Naive thymus-derived CD4-positive, alpha-beta T cell (primary cell): ENCODE data around the gene FRMD1. TPM values are rescaled to one million over a fixed set of nuclear protein-coding genes. Genes with fewer than 3 reads are reported as not detected.

ENCODE experiments used
- ATAC-seq: fragments of 150-1000 bp; cut with Tn5 transposase; 2 replicates; pipeline ENCODE4 v1.10.0; 2021; ENCODE audit warnings: mild to moderate bottlenecking, moderate library complexity
- CTCF ChIA-PET: fragments of 350-600 bp; sonication (Branson Sonifier 250); formaldehyde crosslinking; loops from one replicate; lab custom pipeline; 2021; ENCODE audit warnings: antibody characterized with exemption; lab: Charles Lee
- POLR2A ChIA-PET: fragments of 350-600 bp; sonication (Branson Sonifier 250); formaldehyde crosslinking; loops from one replicate; lab custom pipeline; 2021; ENCODE audit warnings: antibody characterized with exemption, inconsistent platforms; lab: Charles Lee
- DNase-seq, 9 donors: peaks; one replicate each; pipeline versions ENCODE4 v3.0.0 to v3.0.0-alpha.2; 2020 to 2022; ENCODE audit warnings: mixed read lengths in 1 of 9
- H3K27ac ChIP-seq: one replicate; pipeline ENCODE4 v1.7.0; 2013; ENCODE audit warnings: mild to moderate bottlenecking, low read depth, low read length, moderate library complexity
- H3K27me3 ChIP-seq, 2 donors: one replicate each; pipeline ENCODE4 v1.7.0; 2013; ENCODE audit warnings: low read length in 2 of 2, mild to moderate bottlenecking in 2 of 2, moderate library complexity in 2 of 2; ENCODE audit not compliant: control insufficient read depth in 2 of 2, insufficient read depth in 2 of 2
- H3K36me3 ChIP-seq, 3 experiments: 1 replicate in 2 of 3; 2 replicates in 1 of 3; pipeline ENCODE4 v1.7.0; 2013; ENCODE audit warnings: low read length in 3 of 3, mild to moderate bottlenecking in 3 of 3, moderate library complexity in 1 of 3; ENCODE audit not compliant: insufficient read depth in 3 of 3, control insufficient read depth in 2 of 3
- H3K4me1 ChIP-seq, 2 donors: one replicate each; pipeline ENCODE4 v1.7.0; 2013; ENCODE audit warnings: low read length in 2 of 2, mild to moderate bottlenecking in 2 of 2, moderate library complexity in 1 of 2; ENCODE audit not compliant: control insufficient read depth in 2 of 2, insufficient read depth in 2 of 2
- H3K4me3 ChIP-seq: 2 replicates; pipeline ENCODE4 v1.7.0; 2013; ENCODE audit warnings: mild to moderate bottlenecking, low read length
- H3K9me3 ChIP-seq, 3 experiments: 1 replicate in 2 of 3; 2 replicates in 1 of 3; pipeline ENCODE4 v1.7.0; 2013; ENCODE audit warnings: low read length in 3 of 3; ENCODE audit not compliant: control insufficient read depth in 2 of 3
- H3K27ac Mint-ChIP-seq, 9 donors: one replicate each; pipeline ENCODE4 v1.8.0; 2020 to 2022; ENCODE audit warnings: mixed read lengths in 9 of 9, mild to moderate bottlenecking in 8 of 9, moderate library complexity in 5 of 9, inconsistent platforms in 2 of 9
- H3K27me3 Mint-ChIP-seq, 5 donors: one replicate each; pipeline ENCODE4 v1.8.0; 2021 to 2022; ENCODE audit warnings: mixed read lengths in 5 of 5, mild to moderate bottlenecking in 1 of 5
- H3K36me3 Mint-ChIP-seq, 5 donors: one replicate each; pipeline ENCODE4 v1.8.0; 2020 to 2022; ENCODE audit warnings: mixed read lengths in 5 of 5, mild to moderate bottlenecking in 3 of 5, inconsistent platforms in 1 of 5
- H3K4me1 Mint-ChIP-seq, 7 donors: one replicate each; pipeline ENCODE4 v1.8.0; 2020 to 2022; ENCODE audit warnings: mixed read lengths in 7 of 7, mild to moderate bottlenecking in 3 of 7, inconsistent platforms in 1 of 7
- H3K4me3 Mint-ChIP-seq, 10 donors: one replicate each; pipeline ENCODE4 v1.8.0; 2020 to 2022; ENCODE audit warnings: mild to moderate bottlenecking in 10 of 10, mixed read lengths in 10 of 10, moderate library complexity in 6 of 10, inconsistent platforms in 2 of 10
- H3K9me3 Mint-ChIP-seq, 11 donors: one replicate each; pipeline ENCODE4 v1.8.0; 2020 to 2022; ENCODE audit warnings: mixed read lengths in 11 of 11, mild to moderate bottlenecking in 4 of 11, inconsistent platforms in 1 of 11, moderate library complexity in 1 of 11
- intact Hi-C, 2 donors: fragments of 100-400 bp; cut with micrococcal nuclease; formaldehyde crosslinking; loops; one replicate each; pipeline ENCODE4 v1.15.1; 2023
- polyA plus RNA-seq, 2 donors: library from polyadenylated mRNA; unstranded; fragments of 300-500 nt; fragmentation: Illumina TruSeq; gene quantifications; one replicate each; pipeline ENCODE4 v1.2.3, GENCODE V29; 2021
- total RNA-seq, 6 experiments: library from RNA in 5 of 6; stranded (reverse) in 5 of 6; gene quantifications; 1 replicate in 5 of 6; 2 replicates in 1 of 6; pipeline ENCODE4 v1.2.3 and lab custom pipeline; 2021 to 2026

The FRMD1 gene
- total and polyA plus RNA-seq, 7 experiments from 2014 or later: not detected

- peaks cover 0 to 2% (median 0%) of the 10 kb centered on the region in 7 donors for H3K4me1 Mint-ChIP-seq
- ChIA-PET POLR2A (no interaction called here), CTCF (no interaction called here)
- no peaks in the 10 kb centered on the region for H3K27me3 ChIP-seq
- H3K27ac ChIP-seq: no peak overlapping the region
- ATAC-seq (no peak), DNase-seq (peak in 1 of 9 donors; percentile 3)
- H3K36me3 Mint-ChIP-seq: peaks cover 0 to 4% (median 0%) of the 10 kb centered on the region in 5 donors
- H3K4me3 ChIP-seq: no peak overlapping the region
- no peaks in the 10 kb centered on the region for H3K36me3 ChIP-seq
- intact Hi-C loops: no loop called here
- peaks cover 0 to 17% (median 5%) of the 10 kb centered on the region in 5 donors for H3K27me3 Mint-ChIP-seq
- peaks cover 0 to 13% (median 3%) of the 10 kb centered on the region in 11 donors for H3K9me3 Mint-ChIP-seq
- H3K27ac Mint-ChIP-seq: no peak overlapping the region
- H3K9me3 ChIP-seq: peaks cover 0 to 7% (median 0%) of the 10 kb centered on the region in 3 experiments
- no peak overlapping the region for H3K4me3 Mint-ChIP-seq
- H3K4me1 ChIP-seq: no peaks in the 10 kb centered on the region
Observed at GRCh38 chr6:168096271-168096764, 17.3 kb upstream of the FRMD1 start.

DNA sequence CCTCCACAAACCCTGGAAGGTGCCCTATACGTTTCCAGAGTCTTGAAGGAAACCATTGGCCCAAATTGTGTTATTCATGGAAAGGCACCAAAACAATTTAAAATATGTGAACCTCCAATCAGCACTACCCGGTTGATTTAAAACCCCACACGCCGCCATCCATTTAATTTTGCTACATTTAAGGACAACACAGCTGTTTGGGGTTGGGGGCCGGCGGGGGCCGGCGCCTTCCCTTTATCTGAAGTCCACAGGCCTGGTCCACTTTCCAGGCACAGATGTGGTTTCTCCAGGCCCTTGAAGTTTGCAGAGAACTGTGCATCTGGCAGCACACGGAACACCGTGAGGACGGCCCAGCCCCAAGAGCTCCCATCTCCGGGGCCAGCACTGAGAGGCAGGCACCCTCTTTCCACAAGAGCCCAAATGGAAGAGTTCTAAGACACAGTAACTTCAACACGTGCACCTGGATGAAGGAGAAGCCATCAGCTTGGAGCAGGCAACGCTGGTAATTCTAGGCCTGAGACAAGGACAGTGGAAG is 16.8 kb upstream of the FRMD1 start:
- Histone ChIP-seq H3K36me3 (no peaks in the 10 kb centered on the region), H3K4me3 (no peak overlapping the region), H3K27me3 (no peaks in the 10 kb centered on the region), H3K9me3 (peaks cover 0 to 7% (median 0%) of the 10 kb centered on the region in 3 experiments), H3K27ac (no peak overlapping the region), H3K4me1 (no peaks in the 10 kb centered on the region)
- POLR2A ChIA-PET: no interaction called here
- DNase-seq: no peak
- peaks cover 0 to 17% (median 5%) of the 10 kb centered on the region in 5 donors for H3K27me3 Mint-ChIP-seq
- CTCF ChIA-PET: no interaction called here
- intact Hi-C loops: no loop called here
- no peak overlapping the region for H3K27ac Mint-ChIP-seq
- peaks cover 0 to 13% (median 3%) of the 10 kb centered on the region in 11 donors for H3K9me3 Mint-ChIP-seq
- no peak overlapping the region for H3K4me3 Mint-ChIP-seq
- H3K4me1 Mint-ChIP-seq: peaks cover 0 to 2% (median 0%) of the 10 kb centered on the region in 7 donors
- no peak for ATAC-seq
- peaks cover 0 to 4% (median 0%) of the 10 kb centered on the region in 5 donors for H3K36me3 Mint-ChIP-seq

- no peak overlapping the region for H3K27ac Mint-ChIP-seq
- H3K4me1 Mint-ChIP-seq: no peaks in the 10 kb centered on the region
- Histone ChIP-seq H3K27me3 (no peaks in the 10 kb centered on the region), H3K9me3 (peaks cover 0 to 7% (median 0%) of the 10 kb centered on the region in 3 experiments), H3K4me3 (no peak overlapping the region), H3K4me1 (no peaks in the 10 kb centered on the region), H3K36me3 (no peaks in the 10 kb centered on the region), H3K27ac (no peak overlapping the region)
- no peak for ATAC-seq
- DNase-seq: peak in 1 of 9 donors; percentile 4
- no peak overlapping the region for H3K4me3 Mint-ChIP-seq
- ChIA-PET CTCF (no interaction called here), POLR2A (no interaction called here)
- peaks cover 0 to 4% (median 0%) of the 10 kb centered on the region in 5 donors for H3K36me3 Mint-ChIP-seq
- peaks cover 0 to 13% (median 3%) of the 10 kb centered on the region in 11 donors for H3K9me3 Mint-ChIP-seq
- peaks cover 0 to 13% (median under 1%) of the 10 kb centered on the region in 5 donors for H3K27me3 Mint-ChIP-seq
- intact Hi-C loops: no loop called here
Observed at GRCh38 chr6:168095171-168095691, 16.2 kb upstream of the FRMD1 start.

DNA sequence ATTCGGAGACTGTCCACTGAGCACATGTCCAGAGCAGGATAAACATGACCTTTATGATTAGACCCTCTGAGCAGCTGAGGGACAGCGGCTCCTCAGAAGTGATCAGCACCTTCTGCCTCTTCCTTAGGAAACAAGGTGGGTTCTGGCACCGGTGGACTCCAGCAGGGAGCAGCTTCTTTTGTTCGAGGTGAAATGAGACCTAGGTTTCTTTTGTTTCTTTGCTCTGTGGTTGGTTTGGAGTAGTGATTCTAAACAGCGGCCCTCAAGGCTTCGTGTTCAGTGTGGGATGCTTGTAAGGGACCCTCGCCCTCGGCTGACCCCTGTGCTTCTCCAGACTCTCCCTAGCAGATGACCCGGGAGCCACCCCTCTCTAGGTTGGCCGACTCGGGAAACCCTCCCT is 14.6 kb upstream of the FRMD1 start:
- ATAC-seq: no peak
- Histone ChIP-seq H3K9me3 (peaks cover 0 to 7% (median 0%) of the 10 kb centered on the region in 3 experiments), H3K27me3 (no peaks in the 10 kb centered on the region), H3K36me3 (no peaks in the 10 kb centered on the region), H3K27ac (no peak overlapping the region), H3K4me1 (no peaks in the 10 kb centered on the region), H3K4me3 (no peak overlapping the region)
- Mint-ChIP-seq H3K4me3 (no peak overlapping the region), H3K27ac (no peak overlapping the region), H3K36me3 (peaks cover 0 to 4% (median 0%) of the 10 kb centered on the region in 5 donors), H3K4me1 (no peaks in the 10 kb centered on the region), H3K27me3 (peaks cover 0 to 12% (median 0%) of the 10 kb centered on the region in 5 donors), H3K9me3 (peaks cover 0 to 13% (median 3%) of the 10 kb centered on the region in 11 donors)
- peak in 1 of 9 donors; percentile 1 for DNase-seq
- ChIA-PET CTCF (no interaction called here), POLR2A (no interaction called here)
- intact Hi-C loops: no loop called here

DNA sequence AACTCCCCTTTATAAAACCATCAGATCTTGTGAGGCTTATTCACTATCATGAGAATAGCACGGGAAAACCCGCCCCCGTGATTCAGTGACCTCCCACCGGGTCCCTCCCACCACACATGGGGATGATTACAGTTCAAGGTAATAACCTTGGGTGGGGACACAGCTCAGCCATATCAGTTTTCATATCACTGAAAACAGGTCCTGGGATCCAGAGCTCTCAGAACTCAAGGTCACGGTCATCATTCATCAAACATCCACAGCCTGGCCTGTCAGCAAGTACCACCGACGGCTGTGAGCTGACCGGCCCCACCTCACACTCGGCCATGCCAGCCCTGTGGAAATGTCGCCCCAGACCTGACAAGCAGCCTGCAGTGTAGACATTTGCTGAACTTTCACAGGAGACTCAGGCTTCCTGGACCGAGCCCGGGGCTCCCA is 14.1 kb upstream of the FRMD1 start:
- Histone ChIP-seq H3K36me3 (no peaks in the 10 kb centered on the region), H3K9me3 (peaks cover 0 to 7% (median 0%) of the 10 kb centered on the region in 3 experiments), H3K27ac (no peak overlapping the region), H3K4me3 (no peak overlapping the region), H3K4me1 (no peaks in the 10 kb centered on the region), H3K27me3 (no peaks in the 10 kb centered on the region)
- H3K9me3 Mint-ChIP-seq: peaks cover 0 to 13% (median 3%) of the 10 kb centered on the region in 11 donors
- H3K27ac Mint-ChIP-seq: no peak overlapping the region
- peaks cover 0 to 4% (median 0%) of the 10 kb centered on the region in 5 donors for H3K36me3 Mint-ChIP-seq
- no peak overlapping the region for H3K4me3 Mint-ChIP-seq
- ATAC-seq (no peak), DNase-seq (peak in 1 of 9 donors; percentile 0)
- ChIA-PET CTCF (no interaction called here), POLR2A (no interaction called here)
- peaks cover 0 to 7% (median 0%) of the 10 kb centered on the region in 5 donors for H3K27me3 Mint-ChIP-seq
- no peaks in the 10 kb centered on the region for H3K4me1 Mint-ChIP-seq
- intact Hi-C loops: no loop called here

- peak in 1 of 9 donors; percentile 6 for DNase-seq
- no peak overlapping the region for H3K27ac ChIP-seq
- peaks cover 0 to 7% (median 0%) of the 10 kb centered on the region in 3 experiments for H3K9me3 ChIP-seq
- ChIA-PET POLR2A (no interaction called here), CTCF (no interaction called here)
- H3K36me3 ChIP-seq: no peaks in the 10 kb centered on the region
- Mint-ChIP-seq H3K4me3 (no peak overlapping the region), H3K9me3 (peaks cover 0 to 13% (median 3%) of the 10 kb centered on the region in 11 donors), H3K4me1 (no peaks in the 10 kb centered on the region), H3K27ac (no peak overlapping the region), H3K27me3 (peaks cover 0 to 1% (median 0%) of the 10 kb centered on the region in 5 donors), H3K36me3 (peaks cover 0 to 4% (median 0%) of the 10 kb centered on the region in 5 donors)
- H3K4me1 ChIP-seq: no peaks in the 10 kb centered on the region
- intact Hi-C loops: no loop called here
- no peaks in the 10 kb centered on the region for H3K27me3 ChIP-seq
- H3K4me3 ChIP-seq: no peak overlapping the region
- ATAC-seq: no peak
Observed at GRCh38 chr6:168092541-168092940, 13.5 kb upstream of the FRMD1 start.
